ENCODE data around the gene DFFA. TPM values are rescaled to one million over a fixed set of nuclear protein-coding genes. Genes with fewer than 3 reads are reported as not detected.

DFFA gene
- total RNA-seq, 4 donors from 2014 or later, result 7.5 to 31.6 (median 17.1) TPM

DNA sequence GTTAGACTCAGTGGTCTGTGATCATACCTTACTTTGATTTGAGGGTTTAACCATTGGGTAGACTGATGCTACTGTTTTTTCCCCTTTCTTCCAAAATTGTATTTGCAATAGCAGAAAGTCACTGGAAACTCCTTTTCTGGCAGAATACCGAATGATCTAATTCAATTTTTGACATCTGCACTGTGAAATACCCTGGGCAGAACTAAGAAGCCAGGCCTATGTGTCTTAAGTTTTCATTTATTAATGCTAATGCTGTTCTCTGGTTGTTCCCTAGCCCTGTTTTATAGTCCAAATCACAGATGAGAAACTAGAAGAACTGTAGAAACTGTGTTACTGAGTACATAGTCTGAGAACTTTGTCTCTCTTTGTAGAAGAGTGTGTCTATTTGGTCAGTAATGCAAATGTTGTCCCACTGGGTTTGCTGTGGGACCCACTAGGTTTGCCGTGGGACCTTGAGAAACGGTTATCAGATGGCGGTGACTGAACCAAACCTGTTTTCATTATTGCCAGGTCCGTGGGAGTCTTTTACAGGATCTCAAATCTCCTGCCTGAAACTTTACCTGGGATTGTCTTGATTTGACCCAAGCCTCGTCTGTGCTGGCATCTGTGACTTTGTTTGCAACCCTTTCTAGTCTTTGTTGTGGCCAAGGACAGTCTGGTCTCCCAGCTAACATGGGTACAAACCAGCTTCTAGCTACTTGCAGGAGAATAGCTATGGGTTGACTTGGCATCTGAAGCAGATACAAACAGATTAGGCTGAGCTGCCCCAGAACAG lies 43.8 kb upstream of the DFFA start:
- Histone ChIP-seq H3K9me3 (no peaks in the 10 kb centered on the region), H3K27me3 (no peaks in the 10 kb centered on the region), H3K27ac (no peak overlapping the region), H3K4me1 (peaks cover 4 to 44% (median 15%) of the 10 kb centered on the region in 4 donors), H3K36me3 (no peaks in the 10 kb centered on the region), H3K4me3 (no peak overlapping the region)
- in situ Hi-C loops (cut with MboI; ENCODE audit: low pct_ligation_motif_present in 1 of 4, low pct_unique_long_range_greater_than_20kb in 1 of 4, low sequenced_read_pairs in 3 of 4), result loop anchor here in 3 of 4 donors (10.0 to 25.0 kb wide), 2 partner anchors 346 to 419 kb away; no protein-coding TSS in a partner anchor
- DNase-seq, result no peak
- no peak for TF ChIP-seq POLR2A (IDR thresholded peaks at IDR 0.05)
- TF ChIP-seq, protein P1, sequence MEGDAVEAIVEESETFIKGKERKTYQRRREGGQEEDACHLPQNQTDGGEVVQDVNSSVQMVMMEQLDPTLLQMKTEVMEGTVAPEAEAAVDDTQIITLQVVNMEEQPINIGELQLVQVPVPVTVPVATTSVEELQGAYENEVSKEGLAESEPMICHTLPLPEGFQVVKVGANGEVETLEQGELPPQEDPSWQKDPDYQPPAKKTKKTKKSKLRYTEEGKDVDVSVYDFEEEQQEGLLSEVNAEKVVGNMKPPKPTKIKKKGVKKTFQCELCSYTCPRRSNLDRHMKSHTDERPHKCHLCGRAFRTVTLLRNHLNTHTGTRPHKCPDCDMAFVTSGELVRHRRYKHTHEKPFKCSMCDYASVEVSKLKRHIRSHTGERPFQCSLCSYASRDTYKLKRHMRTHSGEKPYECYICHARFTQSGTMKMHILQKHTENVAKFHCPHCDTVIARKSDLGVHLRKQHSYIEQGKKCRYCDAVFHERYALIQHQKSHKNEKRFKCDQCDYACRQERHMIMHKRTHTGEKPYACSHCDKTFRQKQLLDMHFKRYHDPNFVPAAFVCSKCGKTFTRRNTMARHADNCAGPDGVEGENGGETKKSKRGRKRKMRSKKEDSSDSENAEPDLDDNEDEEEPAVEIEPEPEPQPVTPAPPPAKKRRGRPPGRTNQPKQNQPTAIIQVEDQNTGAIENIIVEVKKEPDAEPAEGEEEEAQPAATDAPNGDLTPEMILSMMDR (IDR thresholded peaks at IDR 0.05), result no peak
- TF ChIP-seq EP300 (IDR thresholded peaks at IDR 0.05; ENCODE audit: low read depth), result no peak
- no peak for TF ChIP-seq POLR2AphosphoS5 (IDR thresholded peaks at IDR 0.05)
- 86 to 100% methylated on average over 1 to 6 of the region's 6 CpGs for WGBS, 2 donors (ENCODE audit: low coverage in 1 of 2)
- intact Hi-C loops (cut with DNase I; ENCODE audit: low total_unique reads), result no loop called here

DNA sequence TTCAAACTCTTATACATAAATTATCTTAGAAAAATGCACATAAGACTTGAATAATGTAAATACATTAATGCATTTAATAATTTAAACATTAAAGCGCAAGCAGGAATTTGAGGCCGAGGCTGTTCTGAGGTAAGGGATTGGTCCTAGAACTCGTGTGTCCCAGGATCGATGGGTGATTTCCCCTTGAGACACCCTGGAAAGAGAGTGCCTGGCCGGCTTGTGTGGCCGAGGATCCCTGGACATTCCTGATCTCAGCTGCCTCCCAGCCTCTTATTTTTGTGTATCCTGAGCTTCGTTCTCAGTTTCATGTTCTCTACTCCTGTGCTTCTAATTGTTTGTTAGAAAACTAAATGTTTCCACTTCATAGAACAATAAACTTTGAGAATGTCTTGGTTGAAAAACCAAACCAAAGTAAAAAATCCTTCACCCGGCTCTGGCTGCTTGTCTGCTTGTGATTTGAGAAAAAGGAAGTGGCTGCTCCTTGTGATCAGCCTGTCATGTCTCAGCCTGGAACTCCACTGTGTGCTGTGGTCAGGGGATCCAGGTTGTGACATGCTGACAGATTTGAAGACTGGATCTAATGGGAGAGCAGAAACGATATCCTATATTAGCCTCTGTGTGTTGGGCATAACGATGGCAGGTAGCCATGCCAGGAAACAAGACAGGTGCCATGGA lies 43.1 kb upstream of the DFFA start:
- in situ Hi-C loops (cut with MboI; ENCODE audit: low pct_ligation_motif_present in 1 of 4, low pct_unique_long_range_greater_than_20kb in 1 of 4, low sequenced_read_pairs in 3 of 4) (loop anchor here in 3 of 4 donors (10.0 to 25.0 kb wide), 2 partner anchors 347 to 419 kb away; no protein-coding TSS in a partner anchor), intact Hi-C loops (cut with DNase I; ENCODE audit: low total_unique reads) (no loop called here)
- 78 to 81% methylated on average over 9 to 10 of the region's 10 CpGs for WGBS, 2 donors (ENCODE audit: low coverage in 1 of 2)
- H3K9me3 ChIP-seq, result no peaks in the 10 kb centered on the region
- H3K27me3 ChIP-seq, result no peaks in the 10 kb centered on the region
- H3K36me3 ChIP-seq, result no peaks in the 10 kb centered on the region
- peaks cover 12 to 51% (median 23%) of the 10 kb centered on the region in 4 donors for H3K4me1 ChIP-seq
- TF ChIP-seq EP300 (IDR thresholded peaks at IDR 0.05; ENCODE audit: low read depth) (no peak), POLR2A (IDR thresholded peaks at IDR 0.05) (no peak), POLR2AphosphoS5 (IDR thresholded peaks at IDR 0.05) (no peak)
- TF ChIP-seq, protein P1 (IDR thresholded peaks at IDR 0.05), result no peak
- no peak overlapping the region for H3K4me3 ChIP-seq
- H3K27ac ChIP-seq, result no peak overlapping the region
- no peak for DNase-seq

DNA sequence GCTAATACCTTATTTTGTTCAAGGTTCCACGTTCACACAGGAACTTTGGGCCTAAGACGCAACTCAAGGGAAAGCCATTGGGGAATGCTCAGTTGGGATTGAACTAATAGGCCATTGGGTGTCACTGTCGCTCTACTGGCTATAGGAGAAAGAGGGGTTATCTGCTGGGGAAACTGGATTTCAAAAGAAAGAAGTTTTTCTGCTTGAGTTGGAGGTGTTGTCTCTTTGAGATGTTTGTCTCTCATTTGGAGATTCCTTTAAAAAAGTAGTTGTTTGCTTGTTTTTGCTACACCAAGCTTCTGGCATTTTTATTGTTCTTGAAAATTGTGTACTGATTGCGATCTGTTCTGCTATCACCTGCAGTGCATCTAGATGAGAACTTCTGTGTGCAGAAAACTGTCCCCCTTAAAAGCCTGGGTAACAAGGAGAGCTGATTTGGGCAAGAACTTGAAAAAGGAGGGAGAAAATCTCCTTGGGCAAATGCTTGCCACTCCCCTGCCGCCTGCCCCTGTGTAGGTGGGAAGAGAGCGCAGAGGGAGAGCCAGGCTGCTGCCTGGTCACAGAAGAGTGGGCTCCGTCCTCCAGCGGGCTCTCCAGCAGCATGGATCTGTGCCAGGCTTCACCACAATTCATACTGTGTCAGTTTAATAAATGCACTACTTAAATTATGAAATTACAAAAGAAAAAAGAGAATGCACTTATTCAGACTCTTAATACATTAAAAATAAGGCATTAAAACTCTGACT lies 42.3 kb upstream of the DFFA start:
- DNase-seq, result no peak
- TF ChIP-seq, protein P1 (IDR thresholded peaks at IDR 0.05), result peak in 3 of 5 experiments; percentile 23 to 36 (median 32)
- TF ChIP-seq EP300 (IDR thresholded peaks at IDR 0.05; ENCODE audit: low read depth) (no peak), POLR2A (IDR thresholded peaks at IDR 0.05) (no peak), POLR2AphosphoS5 (IDR thresholded peaks at IDR 0.05) (no peak)
- H3K36me3 ChIP-seq, result no peaks in the 10 kb centered on the region
- peaks cover 13 to 59% (median 27%) of the 10 kb centered on the region in 4 donors for H3K4me1 ChIP-seq
- no peaks in the 10 kb centered on the region for H3K9me3 ChIP-seq
- H3K4me3 ChIP-seq, result no peak overlapping the region
- 81 to 85% methylated on average over 4 to 8 of the region's 8 CpGs for WGBS, 2 donors (ENCODE audit: low coverage in 1 of 2)
- intact Hi-C loops (cut with DNase I; ENCODE audit: low total_unique reads), result no loop called here
- in situ Hi-C loops (cut with MboI; ENCODE audit: low pct_ligation_motif_present in 1 of 4, low pct_unique_long_range_greater_than_20kb in 1 of 4, low sequenced_read_pairs in 3 of 4), result loop anchor here in 3 of 4 donors (5.0 to 25.0 kb wide), 3 partner anchors 348 to 420 kb away; no protein-coding TSS in a partner anchor
- no peaks in the 10 kb centered on the region for H3K27me3 ChIP-seq
- H3K27ac ChIP-seq, result no peak overlapping the region
